ENCODE data around the gene SPI1.

SPI1 gene

DNA sequence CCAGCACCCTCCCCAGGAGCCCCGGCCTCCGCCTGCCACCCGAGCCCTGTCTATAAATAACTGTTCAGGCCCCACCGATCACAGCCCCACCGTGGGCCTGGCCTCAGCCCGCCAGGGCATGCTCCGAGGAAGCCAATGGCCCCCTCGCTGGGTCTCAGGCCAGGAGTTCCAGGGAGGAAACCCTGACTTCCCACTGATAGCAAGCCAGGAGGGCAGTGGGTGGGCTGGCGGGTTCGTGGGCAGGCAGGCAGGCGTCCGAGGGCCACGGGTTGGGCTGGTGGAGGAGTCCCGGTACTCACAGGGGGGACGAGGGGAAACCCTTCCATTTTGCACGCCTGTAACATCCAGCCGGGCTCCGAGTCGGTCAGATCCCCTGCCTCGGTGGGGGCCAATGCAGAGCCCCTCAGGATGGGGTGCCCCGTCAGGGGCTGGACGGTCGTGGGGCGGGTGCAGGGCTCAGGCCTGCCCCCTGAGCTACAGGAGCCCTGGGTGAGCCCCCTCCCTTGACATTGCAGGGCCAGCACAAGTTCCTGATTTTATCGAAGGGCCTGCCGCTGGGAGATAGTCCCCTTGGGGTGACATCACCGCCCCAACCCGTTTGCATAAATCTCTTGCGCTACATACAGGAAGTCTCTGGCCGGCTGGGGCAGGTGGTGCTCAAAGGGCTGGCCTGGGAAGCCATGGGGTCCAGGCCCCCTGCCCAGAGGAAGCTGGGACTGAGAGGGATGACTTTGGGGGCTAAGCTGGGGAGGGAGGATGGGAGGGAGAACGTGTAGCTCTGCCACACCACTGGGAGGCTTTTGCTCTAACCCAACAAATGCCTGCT is at the start of gene SPI1:
Gene SPI1 (minus strand): TSS at position 538 of the 826 bp plus-strand sequence. CDS start 194 bp downstream, at position 344.
- no peak for DNase-seq (ENCODE audit: low read depth in 2 of 2)

GRCh38 chr11:47426062-47426956 is 48.0 kb upstream of the SPI1 start, which contains the start of gene PSMC3:
Gene PSMC3 (minus strand): TSS chr11:47426439. CDS start chr11:47426279, 160 bp downstream.
- peak; percentile 98 to 99 for DNase-seq (ENCODE audit: low read depth in 2 of 2)

DNA sequence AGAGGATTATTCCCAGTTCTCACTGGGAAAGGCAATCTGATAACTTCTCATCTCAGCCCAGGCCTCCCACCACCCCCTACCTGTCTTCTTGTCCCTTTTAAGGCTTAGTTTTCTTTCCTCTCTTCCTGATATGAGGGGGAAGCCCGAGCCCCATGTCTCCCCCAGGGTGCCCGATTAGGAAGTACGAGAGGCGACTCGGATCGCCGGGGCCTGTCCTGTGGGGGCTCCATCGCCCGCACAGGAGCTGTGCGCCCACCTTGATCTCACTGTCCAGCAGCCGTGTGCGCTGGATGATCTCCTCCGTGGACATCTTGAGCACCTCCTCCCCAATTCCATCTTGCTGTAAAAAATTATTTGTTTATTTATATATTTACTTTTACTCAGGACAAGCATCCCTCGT is 47.3 kb upstream of the SPI1 start:
- no peak for DNase-seq (ENCODE audit: low read depth in 2 of 2)

DNA sequence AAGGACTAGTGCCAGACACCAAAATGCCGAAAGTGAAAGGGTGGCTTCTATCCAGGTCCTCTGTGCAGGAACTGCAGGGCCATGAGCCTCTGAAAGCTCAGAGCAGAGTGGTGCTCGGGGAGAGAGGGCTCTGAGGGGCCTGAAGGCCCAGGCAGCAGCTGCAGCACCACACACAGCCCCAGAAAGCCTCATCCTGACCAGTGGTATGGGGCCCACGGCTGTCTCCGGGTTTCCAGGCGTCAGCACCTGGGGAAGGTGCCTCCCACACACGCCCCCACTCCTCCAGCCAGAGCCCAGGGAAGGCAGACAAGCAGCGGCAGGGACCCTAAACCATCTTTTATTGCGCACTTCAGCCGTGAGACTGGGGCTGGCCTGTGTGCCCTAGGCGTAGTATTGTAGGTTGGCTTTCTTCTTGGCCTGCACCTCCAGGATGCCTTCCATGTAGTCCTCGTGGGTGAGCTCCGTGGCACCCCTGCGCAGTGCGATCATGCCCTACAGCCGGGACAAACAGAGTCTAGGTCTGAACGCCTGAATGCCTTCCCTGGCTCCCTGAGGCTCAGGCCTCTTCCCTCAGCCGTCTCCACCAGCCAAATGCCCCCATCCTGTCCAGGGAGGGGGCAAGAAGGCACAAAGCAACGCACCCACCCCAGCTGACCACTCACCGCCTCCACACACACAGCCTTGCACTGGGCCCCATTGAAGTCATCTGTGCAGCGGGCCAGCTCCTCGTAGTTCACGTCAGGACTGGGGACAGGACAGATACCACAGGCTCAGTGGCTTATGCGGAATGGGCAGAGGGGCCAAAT is 40.3 kb upstream of the SPI1 start:
- DNase-seq (ENCODE audit: low read depth in 2 of 2), result no peak

DNA sequence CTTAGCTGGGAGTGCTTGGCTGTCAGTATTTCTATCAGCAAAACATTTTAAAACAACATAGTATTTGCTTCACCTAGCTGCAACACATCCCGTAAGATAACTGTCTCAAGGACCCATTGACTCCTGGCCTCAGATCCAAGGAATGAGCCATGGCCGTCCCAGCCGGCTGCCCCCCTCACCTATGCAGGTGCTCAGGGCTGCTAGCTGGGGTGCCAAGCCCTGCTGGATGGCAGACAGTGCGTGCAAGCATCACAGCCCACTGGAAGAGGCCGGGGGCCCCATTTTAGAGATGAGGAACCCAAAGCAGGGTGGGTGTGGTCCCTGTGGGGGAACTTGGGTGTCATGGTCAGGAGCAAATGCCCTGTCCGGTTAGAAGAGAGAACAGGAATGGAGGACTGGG is 39.4 kb upstream of the SPI1 start:
- no peak for DNase-seq (ENCODE audit: low read depth in 2 of 2)

DNA sequence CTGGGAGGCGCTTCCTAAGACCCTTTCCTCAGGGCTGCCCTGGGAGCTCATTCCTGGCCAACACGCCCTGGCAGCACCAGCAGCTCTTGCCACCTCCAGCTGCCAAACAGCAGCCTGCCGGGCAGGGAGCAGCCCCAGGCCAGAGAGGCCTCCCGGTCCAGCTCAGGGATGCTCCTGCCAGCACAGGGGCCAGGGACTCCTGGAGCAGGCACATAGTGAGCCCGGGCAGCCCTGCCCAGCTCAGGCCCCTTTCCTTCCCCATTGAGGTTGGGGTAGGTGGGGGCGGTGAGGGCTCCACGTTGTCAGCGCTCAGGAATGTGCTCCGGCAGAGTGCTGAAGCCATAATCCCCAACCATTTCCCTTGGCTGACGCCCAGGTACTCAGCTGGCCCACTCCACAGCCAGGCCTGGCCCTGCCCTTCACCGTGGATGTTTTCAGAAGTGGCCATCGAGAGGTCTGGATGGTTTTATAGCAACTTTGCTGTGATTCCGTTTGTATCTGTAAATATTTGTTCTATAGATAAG is 37.7 kb upstream of the SPI1 start:
- no peak for DNase-seq (ENCODE audit: low read depth in 2 of 2)

- DNase-seq (ENCODE audit: low read depth in 2 of 2), result no peak
Observed at GRCh38 chr11:47415091-47415854, 36.9 kb upstream of the SPI1 start.

DNA sequence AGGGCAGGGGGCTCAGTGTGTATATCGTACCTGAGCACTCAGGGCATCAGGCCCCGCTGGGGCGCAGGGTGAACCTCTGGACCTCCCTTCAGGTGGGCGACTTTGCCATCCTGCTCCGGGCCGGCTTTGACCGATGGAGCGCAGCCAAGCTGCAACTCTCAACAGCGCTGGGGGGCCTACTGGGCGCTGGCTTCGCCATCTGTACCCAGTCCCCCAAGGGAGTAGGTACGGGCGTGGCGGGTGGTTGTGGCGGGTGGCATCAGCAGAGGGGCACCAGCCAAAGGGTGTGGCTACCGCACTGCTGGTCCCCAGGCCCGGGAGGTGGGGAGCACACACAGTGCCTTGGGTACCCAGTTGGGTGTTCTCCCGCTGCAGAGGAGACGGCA is 36.3 kb upstream of the SPI1 start:
- no peak for DNase-seq (ENCODE audit: low read depth in 2 of 2)

DNA sequence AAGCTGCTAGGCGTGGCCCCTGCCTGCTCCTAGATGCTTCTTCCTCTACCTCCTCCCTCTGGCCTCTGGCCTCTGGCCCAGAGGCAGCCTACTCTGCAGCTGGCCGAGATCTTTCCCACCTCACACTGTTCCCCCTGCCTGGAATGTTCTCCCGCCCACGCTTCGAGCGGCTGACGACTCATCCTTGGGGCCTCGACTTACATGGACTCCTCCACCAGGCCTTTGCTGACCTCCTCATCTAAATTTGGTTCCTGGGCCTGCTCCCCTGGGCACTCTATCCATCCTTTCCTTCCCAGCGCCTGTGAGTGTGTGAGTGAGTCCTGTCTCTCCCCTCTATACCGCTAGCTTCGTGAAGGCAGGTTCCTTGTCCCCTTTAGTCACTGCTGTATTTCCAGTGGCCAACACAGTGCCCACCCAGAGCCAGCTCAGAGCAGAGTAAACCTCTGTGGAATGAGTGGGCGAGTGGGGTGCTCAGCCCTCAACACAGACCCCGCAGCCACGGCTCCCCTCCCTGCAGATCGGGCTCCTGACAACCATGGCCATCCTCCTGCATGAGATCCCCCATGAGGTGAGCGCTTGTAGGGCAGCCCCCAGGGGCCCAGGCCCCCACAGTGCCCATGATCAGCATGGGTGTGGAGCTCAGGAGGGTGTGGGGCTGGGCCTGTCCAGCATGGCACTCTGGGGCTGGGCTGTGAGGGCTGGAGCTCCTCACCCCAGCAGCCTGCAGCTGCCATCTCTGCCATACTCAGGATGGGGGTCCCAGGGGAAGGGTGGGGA is 35.7 kb upstream of the SPI1 start:
- no peak for DNase-seq (ENCODE audit: low read depth in 2 of 2)

- no peak for DNase-seq (ENCODE audit: low read depth in 2 of 2)
Observed at GRCh38 chr11:47413351-47413750, 35.0 kb upstream of the SPI1 start.

DNA sequence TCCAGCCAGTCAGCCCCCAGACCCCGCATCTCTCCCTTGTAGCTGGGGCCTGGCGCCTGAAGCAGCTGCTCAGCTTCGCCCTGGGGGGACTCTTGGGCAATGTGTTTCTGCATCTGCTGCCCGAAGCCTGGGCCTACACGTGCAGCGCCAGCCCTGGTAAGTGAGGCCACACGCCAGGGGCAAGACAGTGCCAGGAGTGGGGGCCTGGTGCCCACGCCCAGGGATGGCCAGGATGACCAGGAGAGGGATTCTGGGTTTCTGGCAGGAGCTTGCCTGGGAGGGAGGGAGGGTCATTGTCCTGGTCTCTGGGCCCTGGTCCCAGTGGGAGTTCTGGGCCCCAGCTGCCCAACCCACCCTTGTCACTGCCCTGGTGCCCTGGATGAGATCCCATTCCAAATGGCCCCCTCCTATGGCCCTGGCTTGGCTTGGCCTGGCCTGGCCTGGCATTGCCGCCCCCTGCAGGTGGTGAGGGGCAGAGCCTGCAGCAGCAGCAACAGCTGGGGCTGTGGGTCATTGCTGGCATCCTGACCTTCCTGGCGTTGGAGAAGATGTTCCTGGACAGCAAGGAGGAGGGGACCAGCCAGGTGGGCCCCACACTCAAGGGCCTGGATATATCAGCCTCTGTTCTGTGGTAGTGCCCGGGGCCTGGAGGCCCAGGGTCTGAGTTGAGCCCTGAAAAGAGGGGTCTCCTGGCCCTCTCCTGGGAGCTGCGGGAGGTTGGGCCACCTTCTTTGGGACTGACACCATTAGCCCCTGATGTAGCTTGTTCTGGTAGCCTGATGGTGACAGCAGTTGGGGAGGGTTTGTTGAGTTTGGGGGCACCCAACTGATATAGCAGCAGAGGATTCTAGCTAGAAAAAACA is 33.8 kb upstream of the SPI1 start:
- DNase-seq (ENCODE audit: low read depth in 2 of 2), result peak in 1 of 2 donors; percentile 57

- DNase-seq (ENCODE audit: low read depth in 2 of 2), result no peak
Observed at GRCh38 chr11:47410370-47411264, 32.3 kb upstream of the SPI1 start.

DNA sequence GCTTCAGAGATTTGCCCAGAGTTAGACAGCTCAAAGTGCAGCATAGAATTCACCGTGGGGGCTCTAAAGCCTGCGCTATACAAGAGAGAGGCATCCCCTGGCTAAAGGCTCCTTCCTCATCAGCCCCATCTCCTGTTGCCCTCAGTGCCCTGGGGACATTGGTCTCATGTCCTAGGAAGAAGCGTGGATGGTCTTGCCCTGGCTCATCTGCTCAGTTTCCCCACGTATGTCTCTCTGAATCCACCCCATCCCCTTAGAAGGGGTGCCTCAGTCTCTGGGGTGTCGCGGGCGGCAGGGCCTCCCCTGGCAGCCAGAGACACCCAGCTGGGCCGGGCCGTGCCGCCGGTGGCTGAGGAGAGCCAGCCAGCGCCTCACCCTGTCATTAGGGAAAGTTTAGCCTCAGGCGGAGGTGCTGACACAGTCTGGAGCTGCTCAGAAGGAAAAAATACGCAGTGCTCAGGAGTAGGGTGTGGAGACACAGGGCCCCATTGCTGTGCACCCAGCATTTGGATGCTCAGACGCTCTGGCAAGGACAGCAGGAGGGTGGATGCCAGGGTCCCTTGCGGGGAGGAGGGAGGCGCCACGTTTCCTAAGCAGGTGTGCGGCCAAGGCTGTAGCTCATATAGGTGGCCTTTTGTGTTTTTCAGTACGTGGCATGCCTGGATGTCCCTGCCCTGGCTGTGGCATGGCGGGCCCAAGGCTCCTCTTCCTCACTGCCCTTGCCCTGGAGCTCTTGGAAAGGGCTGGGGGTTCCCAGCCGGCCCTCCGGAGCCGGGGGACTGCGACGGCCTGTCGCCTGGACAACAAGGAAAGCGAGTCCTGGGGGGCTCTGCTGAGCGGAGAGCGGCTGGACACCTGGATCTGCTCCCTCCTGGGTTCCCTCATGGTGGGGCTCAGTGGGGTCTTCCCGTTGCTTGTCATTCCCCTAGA is 31.4 kb upstream of the SPI1 start:
- DNase-seq (ENCODE audit: low read depth in 2 of 2), result no peak

DNA sequence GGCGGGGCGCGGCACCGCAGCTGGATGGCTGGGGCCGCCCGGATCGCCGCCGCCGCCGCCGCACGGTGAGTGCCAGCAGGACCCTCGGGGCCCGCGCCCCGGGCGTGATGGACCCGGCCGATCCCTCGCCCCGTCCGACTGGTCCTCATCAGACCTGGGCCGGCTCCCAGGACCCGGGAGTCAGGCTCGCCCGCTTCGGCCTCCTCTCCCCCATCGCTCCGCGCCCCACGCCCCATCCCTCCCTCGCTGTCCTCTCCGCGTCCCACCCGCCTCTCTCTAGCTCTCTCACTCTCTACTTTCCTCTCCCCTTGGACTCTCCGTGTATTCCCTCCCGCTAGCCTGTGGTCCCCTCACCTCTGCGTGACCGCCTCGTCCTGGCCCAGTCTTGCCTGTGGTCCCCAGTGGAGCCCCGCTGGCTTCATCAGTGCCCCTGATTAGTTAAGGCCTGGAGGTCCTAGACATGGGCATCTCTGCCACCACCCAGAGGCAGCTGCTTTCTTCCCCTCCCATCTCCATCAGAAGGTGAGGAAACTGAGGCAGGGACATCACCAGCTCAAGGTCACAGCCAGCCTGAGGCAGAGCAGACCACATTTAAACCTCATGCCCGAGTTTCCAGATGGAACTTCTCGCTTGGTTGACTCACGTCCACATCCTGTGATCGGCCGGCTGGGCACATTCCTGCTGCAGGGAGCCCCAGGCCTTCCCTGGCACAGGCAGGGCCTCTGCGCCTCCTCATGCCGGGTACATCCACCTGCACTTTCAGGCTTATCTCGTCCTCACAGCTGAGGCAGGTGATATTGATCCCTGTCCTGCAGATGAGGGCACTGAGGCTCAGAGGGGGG is 30.5 kb upstream of the SPI1 start:
- no peak for DNase-seq (ENCODE audit: low read depth in 2 of 2)

DNA sequence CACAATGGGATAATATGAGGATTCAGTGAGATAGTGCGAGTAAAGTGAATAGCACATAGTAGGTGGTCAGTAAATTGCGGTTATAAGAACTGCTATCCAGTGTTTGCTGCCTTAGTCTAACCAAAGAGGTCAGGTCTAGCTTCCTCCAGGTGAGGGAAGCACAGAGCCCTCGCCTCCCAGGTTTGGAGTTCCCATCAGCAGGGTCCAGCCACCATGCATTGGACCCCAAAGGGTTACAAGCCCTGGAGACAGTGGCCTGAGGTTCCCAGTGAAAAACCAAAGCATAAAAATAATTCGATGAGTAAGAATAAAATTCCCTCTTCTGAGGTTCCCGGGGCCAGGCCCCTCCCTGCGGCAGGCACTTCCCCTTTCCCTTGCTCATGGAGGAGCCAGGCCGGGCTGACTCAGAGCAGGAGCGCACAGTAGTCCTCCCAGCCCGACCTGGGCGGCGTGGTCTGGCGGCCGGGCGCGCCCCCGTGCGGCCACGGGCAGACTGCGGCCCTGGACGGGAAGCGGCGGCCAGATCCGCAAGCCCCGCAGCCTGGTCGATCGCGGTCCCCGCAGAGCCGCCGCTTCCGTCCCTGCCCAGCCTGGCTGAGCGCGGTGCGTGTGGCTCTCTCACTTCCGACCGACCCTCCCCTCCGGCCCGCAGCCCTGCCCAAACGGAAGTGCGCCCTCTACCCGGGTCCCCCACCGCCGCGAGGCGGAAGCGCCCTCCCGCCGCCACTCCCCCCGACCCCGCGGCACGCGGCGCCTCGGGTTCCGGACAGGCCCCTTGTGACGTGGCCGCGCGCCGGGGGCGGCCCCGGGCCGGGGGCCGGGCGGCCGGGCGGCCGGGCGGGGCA is 29.6 kb upstream of the SPI1 start, which contains the start of gene SLC39A13:
Gene SLC39A13 (plus strand): TSS at position 845 of the 845 bp plus-strand sequence. CDS start 1,505 bp downstream, outside the sequence.
- peak; percentile 89 for DNase-seq (ENCODE audit: low read depth in 2 of 2)
